Measurements from ENCODE around the gene RPP25.

DNA sequence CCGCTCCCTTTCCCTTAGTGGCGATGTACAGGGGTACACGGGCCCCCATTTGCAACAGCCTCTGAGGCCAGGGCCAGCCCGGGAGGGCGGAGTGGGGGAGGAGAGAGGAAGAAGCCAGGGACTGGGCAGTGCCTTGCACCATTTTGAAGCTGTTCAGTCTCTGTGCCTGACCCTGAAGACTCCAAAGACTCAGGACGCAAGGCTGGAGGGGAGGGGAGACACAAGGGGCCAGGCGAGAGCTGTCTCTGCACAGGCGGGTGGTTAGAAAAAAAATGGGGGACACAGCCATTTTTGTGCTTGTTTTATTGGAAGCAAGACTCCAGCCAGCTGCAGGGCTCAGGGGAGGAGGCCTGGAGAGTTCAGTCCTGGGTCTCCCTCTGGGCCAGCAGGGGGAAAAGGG is 1.6 kb downstream of the RPP25 start:
- no peak for TF ChIP-seq CTCF (IDR thresholded peaks at IDR 0.05)
- no peak for TF ChIP-seq POLR2A (IDR thresholded peaks at IDR 0.05)
